Measurements from ENCODE around the gene LDLRAD4. TPM values are rescaled to one million over a fixed set of nuclear protein-coding genes. Genes with fewer than 3 reads are reported as not detected.

LDLRAD4 gene
- total RNA-seq, 1 donor from 2014 or later = 28.2 TPM

GRCh38 chr18:13518382-13518781, 299.8 kb downstream of the LDLRAD4 start:
- DNase-seq = no peak

- no peak for DNase-seq
Measured at GRCh38 chr18:13520306-13520705, 301.7 kb downstream of the LDLRAD4 start.

GRCh38 chr18:13520741-13521140, 302.2 kb downstream of the LDLRAD4 start:
- no peak for DNase-seq

- no peak for DNase-seq
Measured at GRCh38 chr18:13521418-13521817, 302.9 kb downstream of the LDLRAD4 start.

- DNase-seq = no peak
Measured at GRCh38 chr18:13522256-13522655, 303.7 kb downstream of the LDLRAD4 start.

- no peak for DNase-seq
Measured at GRCh38 chr18:13522861-13523660, 304.5 kb downstream of the LDLRAD4 start.

- no peak for DNase-seq
Measured at GRCh38 chr18:13524054-13524453, 305.5 kb downstream of the LDLRAD4 start.

- DNase-seq = no peak
Measured at GRCh38 chr18:13524811-13525210, 306.3 kb downstream of the LDLRAD4 start.

- DNase-seq = no peak
Measured at GRCh38 chr18:13525381-13526029, 306.9 kb downstream of the LDLRAD4 start.

- no peak for DNase-seq
Measured at GRCh38 chr18:13526519-13526918, 308.0 kb downstream of the LDLRAD4 start.

- no peak for DNase-seq
Measured at GRCh38 chr18:13527256-13527655, 308.7 kb downstream of the LDLRAD4 start.

- DNase-seq = no peak
Measured at GRCh38 chr18:13527730-13528129, 309.2 kb downstream of the LDLRAD4 start.

GRCh38 chr18:13528739-13529392, 310.3 kb downstream of the LDLRAD4 start:
- DNase-seq = no peak

GRCh38 chr18:13530033-13530878, 311.7 kb downstream of the LDLRAD4 start:
- DNase-seq = no peak

GRCh38 chr18:13530879-13531387, 312.4 kb downstream of the LDLRAD4 start:
- peak; percentile 20 for DNase-seq

- DNase-seq = no peak
Measured at GRCh38 chr18:13531681-13532325, 313.2 kb downstream of the LDLRAD4 start.

- no peak for DNase-seq
Measured at GRCh38 chr18:13532406-13533075, 314.0 kb downstream of the LDLRAD4 start.

- no peak for DNase-seq
Measured at GRCh38 chr18:13534631-13535030, 316.1 kb downstream of the LDLRAD4 start.

GRCh38 chr18:13536578-13536977, 318.0 kb downstream of the LDLRAD4 start:
- DNase-seq = no peak

GRCh38 chr18:13537022-13537780, 318.6 kb downstream of the LDLRAD4 start:
- no peak for DNase-seq

Data from skin of body (tissue), 2 donors.